GM10847 (cell line): ENCODE data around the gene DRD2.

ENCODE experiments used
- POLR2A ChIP-seq: IDR thresholded peaks from 2 replicates; pipeline ENCODE4 v1.6.1; 2011; ENCODE audit not compliant: insufficient read length; ENCODE audit errors: extremely low read depth

Gene DRD2

GRCh38 chr11:113384551-113384950 is 90.6 kb downstream of the DRD2 start:
- no peak for TF ChIP-seq POLR2A

- TF ChIP-seq POLR2A, result no peak
These were observed 93.1 kb downstream of the DRD2 start for GRCh38 chr11:113382121-113382520.

GRCh38 chr11:113378692-113379091 is 96.5 kb downstream of the DRD2 start:
- no peak for TF ChIP-seq POLR2A

- no peak for TF ChIP-seq POLR2A
These were observed 97.4 kb downstream of the DRD2 start for GRCh38 chr11:113377681-113378412.

- TF ChIP-seq POLR2A, result no peak
These were observed 99.0 kb downstream of the DRD2 start for GRCh38 chr11:113376156-113376555.

- no peak for TF ChIP-seq POLR2A
These were observed 99.8 kb downstream of the DRD2 start for GRCh38 chr11:113375402-113375801.

GRCh38 chr11:113373981-113374560 is 101.1 kb downstream of the DRD2 start:
- no peak for TF ChIP-seq POLR2A

GRCh38 chr11:113373306-113373705 is 101.9 kb downstream of the DRD2 start:
- TF ChIP-seq POLR2A, result no peak

GRCh38 chr11:113372309-113372708 is 102.9 kb downstream of the DRD2 start:
- no peak for TF ChIP-seq POLR2A

GRCh38 chr11:113370634-113371033 is 104.6 kb downstream of the DRD2 start:
- no peak for TF ChIP-seq POLR2A

- no peak for TF ChIP-seq POLR2A
These were observed 105.8 kb downstream of the DRD2 start for GRCh38 chr11:113369411-113369810.

GRCh38 chr11:113365895-113366294 is 109.3 kb downstream of the DRD2 start:
- no peak for TF ChIP-seq POLR2A

GRCh38 chr11:113363996-113364641 is 111.1 kb downstream of the DRD2 start:
- no peak for TF ChIP-seq POLR2A

- TF ChIP-seq POLR2A, result no peak
These were observed 111.8 kb downstream of the DRD2 start for GRCh38 chr11:113363406-113363805.
